HEK293 (cell line): ENCODE measurements around the gene SLC16A10.

Experiments used
- CTCF ChIA-PET: fragments of 350-600 bp; formaldehyde crosslinking; extraction: SDS; loops from one replicate; lab custom pipeline; 2021; ENCODE audit warnings: antibody characterized with exemption; lab: Yijun Ruan, JAX
- POLR2A ChIA-PET: fragments of 300-600 bp; formaldehyde crosslinking; extraction: SDS; loops from one replicate; lab custom pipeline; 2020; ENCODE audit warnings: antibody characterized with exemption, inconsistent platforms; lab: Yijun Ruan, JAX
- H3K27ac ChIP-seq: fragments of 200-500 bp; sonication (Bioruptor generic); 2 replicates; pipeline ENCODE4 v1.5.1; 2014; ENCODE audit warnings: low read depth, low read length, control low read depth, inconsistent platforms; ENCODE audit errors: extremely low read depth
- H3K36me3 ChIP-seq, 2 experiments: fragments of 200-500 bp in 1 of 2; sonication (Bioruptor generic) in 1 of 2; 1 replicate in 1 of 2; 2 replicates in 1 of 2; pipeline ENCODE4 v1.5.1; 2014 to 2017; ENCODE audit warnings: inconsistent platforms in 2 of 2, low read length in 2 of 2; ENCODE audit not compliant: control insufficient read depth in 2 of 2, insufficient read depth in 1 of 2
- H3K4me1 ChIP-seq: fragments of 200-500 bp; sonication (Bioruptor generic); 2 replicates; pipeline ENCODE4 v1.5.1; 2014; ENCODE audit warnings: mild to moderate bottlenecking, low read length, inconsistent platforms; ENCODE audit not compliant: control insufficient read depth, insufficient read depth
- H3K4me3 ChIP-seq: 2 replicates; pipeline ENCODE4 v1.5.1; 2011; ENCODE audit warnings: low read depth, mild to moderate bottlenecking, control low read depth, low read length, moderate library complexity
- H3K9me3 ChIP-seq: fragments of 200-500 bp; sonication (Bioruptor generic); 2 replicates; pipeline ENCODE4 v1.5.1; 2014; ENCODE audit warnings: low read depth, low read length, inconsistent platforms; ENCODE audit not compliant: control insufficient read depth, insufficient read depth
- BCL6B ChIP-seq: fragments of 450-650 bp; formaldehyde crosslinking; IDR thresholded peaks from 2 replicates; pipeline ENCODE4 v1.5.1; 2017; ENCODE audit warnings: missing biosample characterization, missing genetic modification characterization
- KLF9 ChIP-seq: fragments of 450-650 bp; formaldehyde crosslinking; IDR thresholded peaks from 2 replicates; pipeline ENCODE4 v1.5.1; 2016; ENCODE audit warnings: missing biosample characterization, missing genetic modification characterization, low read depth
- MEIS1 ChIP-seq: sonication (generic); formaldehyde crosslinking; IDR thresholded peaks from 2 replicates; pipeline ENCODE4 v1.8.1; 2022; ENCODE audit warnings: missing genetic modification reagents, mild to moderate bottlenecking, borderline replicate concordance
- SETDB1 ChIP-seq: IDR thresholded peaks from one replicate; pipeline ENCODE4 v1.6.1; 2017; ENCODE audit warnings: mild to moderate bottlenecking, low read length, moderate library complexity, mixed read lengths; ENCODE audit not compliant: insufficient read length
- SP7 ChIP-seq: fragments of 450-650 bp; formaldehyde crosslinking; IDR thresholded peaks from 2 replicates; pipeline ENCODE4 v1.5.1; 2016; ENCODE audit warnings: missing biosample characterization, missing genetic modification characterization
- ZBTB1 ChIP-seq: fragments of 450-650 bp; formaldehyde crosslinking; IDR thresholded peaks from 2 replicates; pipeline ENCODE4 v1.5.1; 2016; ENCODE audit warnings: missing biosample characterization, missing genetic modification characterization
- ZBTB48 ChIP-seq: fragments of 450-650 bp; formaldehyde crosslinking; IDR thresholded peaks from 2 replicates; pipeline ENCODE4 v1.5.1; 2016; ENCODE audit warnings: missing biosample characterization, missing genetic modification characterization
- ZBTB7A ChIP-seq: fragments of 450-650 bp; formaldehyde crosslinking; IDR thresholded peaks from 2 replicates; pipeline ENCODE4 v1.5.1; 2016; ENCODE audit warnings: low read depth, missing biosample characterization, missing genetic modification characterization
- ZNF132 ChIP-seq: fragments of 450-650 bp; formaldehyde crosslinking; IDR thresholded peaks from 2 replicates; pipeline ENCODE4 v1.5.1; 2017; ENCODE audit warnings: missing biosample characterization, missing genetic modification characterization, borderline replicate concordance
- ZNF146 ChIP-seq: fragments of 450-650 bp; formaldehyde crosslinking; IDR thresholded peaks from 2 replicates; pipeline ENCODE4 v1.5.1; 2016; ENCODE audit warnings: missing biosample characterization, missing genetic modification characterization
- ZNF214 ChIP-seq: fragments of 450-650 bp; formaldehyde crosslinking; IDR thresholded peaks from 2 replicates; pipeline ENCODE4 v1.5.1; 2017; ENCODE audit warnings: missing biosample characterization, mild to moderate bottlenecking, missing genetic modification characterization, borderline replicate concordance
- ZNF26 ChIP-seq: fragments of 450-650 bp; formaldehyde crosslinking; IDR thresholded peaks from 2 replicates; pipeline ENCODE4 v1.5.1; 2016; ENCODE audit warnings: missing biosample characterization, missing genetic modification characterization
- ZNF302 ChIP-seq: fragments of 450-650 bp; formaldehyde crosslinking; IDR thresholded peaks from 2 replicates; pipeline ENCODE4 v1.5.1; 2016; ENCODE audit warnings: missing biosample characterization, missing genetic modification characterization, low read depth
- ZNF518A ChIP-seq: fragments of 450-650 bp; formaldehyde crosslinking; conservative IDR thresholded peaks from 2 replicates; pipeline ENCODE4 v1.5.1; 2016; ENCODE audit warnings: low read depth, missing biosample characterization, missing genetic modification characterization
- ZNF548 ChIP-seq: fragments of 450-650 bp; formaldehyde crosslinking; IDR thresholded peaks from 2 replicates; pipeline ENCODE4 v1.5.1; 2016; ENCODE audit warnings: missing biosample characterization, missing genetic modification characterization
- ZNF623 ChIP-seq: fragments of 450-650 bp; formaldehyde crosslinking; IDR thresholded peaks from 2 replicates; pipeline ENCODE4 v1.5.1; 2016; ENCODE audit warnings: missing biosample characterization, missing genetic modification characterization
- ZNF843 ChIP-seq: fragments of 450-650 bp; formaldehyde crosslinking; IDR thresholded peaks from 2 replicates; pipeline ENCODE4 v1.5.1; 2016; ENCODE audit warnings: missing biosample characterization, missing genetic modification characterization
- TF ChIP-seq, protein P1 (sequence below): fragments of 450-650 bp; formaldehyde crosslinking; IDR thresholded peaks from 2 replicates; pipeline ENCODE4 v1.5.1; 2016; ENCODE audit warnings: missing biosample characterization, missing genetic modification characterization
- TF ChIP-seq, protein P2 (sequence below): fragments of 450-650 bp; formaldehyde crosslinking; IDR thresholded peaks from 2 replicates; pipeline ENCODE4 v1.5.1; 2016; ENCODE audit warnings: missing biosample characterization, missing genetic modification characterization
- TF ChIP-seq, protein P3 (sequence below): fragments of 450-650 bp; formaldehyde crosslinking; IDR thresholded peaks from 2 replicates; pipeline ENCODE4 v1.5.1; 2016; ENCODE audit warnings: missing biosample characterization, missing genetic modification characterization

The SLC16A10 gene

GRCh38 chr6:111267764-111268333, 180.5 kb downstream of the SLC16A10 start (continued):
- no peak for TF ChIP-seq ZNF518A (tag by site-specific recombination)
- TF ChIP-seq KLF9 (tag by site-specific recombination): no peak
- TF ChIP-seq BCL6B (tag by site-specific recombination): no peak
- no peak for TF ChIP-seq ZNF214 (tag by site-specific recombination)
- no peak for TF ChIP-seq ZNF548 (tag by site-specific recombination)

- H3K36me3 ChIP-seq: peaks cover 31 to 75% of the 10 kb centered on the region in 2 experiments
- POLR2A ChIA-PET: no interaction called here
- H3K9me3 ChIP-seq: no peaks in the 10 kb centered on the region
- H3K27ac ChIP-seq: no peak overlapping the region
- no peak for TF ChIP-seq ZNF302 (tag by site-specific recombination)
- no peak for TF ChIP-seq ZNF843 (tag by site-specific recombination)
- TF ChIP-seq, protein P1, sequence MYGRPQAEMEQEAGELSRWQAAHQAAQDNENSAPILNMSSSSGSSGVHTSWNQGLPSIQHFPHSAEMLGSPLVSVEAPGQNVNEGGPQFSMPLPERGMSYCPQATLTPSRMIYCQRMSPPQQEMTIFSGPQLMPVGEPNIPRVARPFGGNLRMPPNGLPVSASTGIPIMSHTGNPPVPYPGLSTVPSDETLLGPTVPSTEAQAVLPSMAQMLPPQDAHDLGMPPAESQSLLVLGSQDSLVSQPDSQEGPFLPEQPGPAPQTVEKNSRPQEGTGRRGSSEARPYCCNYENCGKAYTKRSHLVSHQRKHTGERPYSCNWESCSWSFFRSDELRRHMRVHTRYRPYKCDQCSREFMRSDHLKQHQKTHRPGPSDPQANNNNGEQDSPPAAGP (tag by site-specific recombination): no peak
- no peak for TF ChIP-seq ZBTB7A
- TF ChIP-seq SETDB1: no peak
- no peak for TF ChIP-seq ZBTB48 (tag by site-specific recombination)
- CTCF ChIA-PET: no interaction called here
- H3K4me1 ChIP-seq: no peaks in the 10 kb centered on the region
- no peak overlapping the region for H3K4me3 ChIP-seq
Measured at GRCh38 chr6:111269401-111269970, 182.2 kb downstream of the SLC16A10 start.

DNA sequence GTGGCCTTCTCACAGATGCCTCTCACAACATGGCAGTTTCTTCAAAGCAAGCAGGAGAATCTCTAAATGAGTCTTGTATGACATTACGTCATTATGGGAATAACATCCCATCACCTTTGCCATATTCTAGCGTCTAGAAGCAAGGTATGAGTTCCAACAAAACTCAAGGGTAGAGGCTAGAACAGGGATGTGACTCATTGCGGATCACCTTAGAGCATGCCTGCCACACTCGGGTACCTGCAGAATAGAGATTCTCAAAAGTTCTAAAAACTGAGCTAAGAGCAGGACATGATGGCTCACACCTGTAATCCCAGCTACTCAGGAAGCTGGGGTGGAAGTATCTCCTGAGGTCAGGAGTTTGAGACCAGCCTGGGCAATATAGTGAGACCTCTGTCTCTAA, 182.8 kb downstream of the SLC16A10 start:
- Histone ChIP-seq H3K4me1 (no peaks in the 10 kb centered on the region), H3K36me3 (peaks cover 38 to 78% of the 10 kb centered on the region in 2 experiments), H3K27ac (no peak overlapping the region), H3K9me3 (no peaks in the 10 kb centered on the region), H3K4me3 (no peak overlapping the region)
- CTCF ChIA-PET: no interaction called here
- POLR2A ChIA-PET: no interaction called here
- no peak for TF ChIP-seq ZNF146 (tag by site-specific recombination)
- no peak for TF ChIP-seq SP7 (tag by site-specific recombination)
- no peak for TF ChIP-seq ZNF302 (tag by site-specific recombination)
- TF ChIP-seq ZNF26 (tag by site-specific recombination): no peak
- no peak for TF ChIP-seq MEIS1 (CRISPR knock-in tag)
- TF ChIP-seq, protein P2, sequence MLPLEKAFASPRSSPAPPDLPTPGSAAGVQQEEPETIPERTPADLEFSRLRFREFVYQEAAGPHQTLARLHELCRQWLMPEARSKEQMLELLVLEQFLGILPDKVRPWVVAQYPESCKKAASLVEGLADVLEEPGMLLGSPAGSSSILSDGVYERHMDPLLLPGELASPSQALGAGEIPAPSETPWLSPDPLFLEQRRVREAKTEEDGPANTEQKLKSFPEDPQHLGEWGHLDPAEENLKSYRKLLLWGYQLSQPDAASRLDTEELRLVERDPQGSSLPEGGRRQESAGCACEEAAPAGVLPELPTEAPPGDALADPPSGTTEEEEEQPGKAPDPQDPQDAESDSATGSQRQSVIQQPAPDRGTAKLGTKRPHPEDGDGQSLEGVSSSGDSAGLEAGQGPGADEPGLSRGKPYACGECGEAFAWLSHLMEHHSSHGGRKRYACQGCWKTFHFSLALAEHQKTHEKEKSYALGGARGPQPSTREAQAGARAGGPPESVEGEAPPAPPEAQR: no peak
- TF ChIP-seq, protein P3, sequence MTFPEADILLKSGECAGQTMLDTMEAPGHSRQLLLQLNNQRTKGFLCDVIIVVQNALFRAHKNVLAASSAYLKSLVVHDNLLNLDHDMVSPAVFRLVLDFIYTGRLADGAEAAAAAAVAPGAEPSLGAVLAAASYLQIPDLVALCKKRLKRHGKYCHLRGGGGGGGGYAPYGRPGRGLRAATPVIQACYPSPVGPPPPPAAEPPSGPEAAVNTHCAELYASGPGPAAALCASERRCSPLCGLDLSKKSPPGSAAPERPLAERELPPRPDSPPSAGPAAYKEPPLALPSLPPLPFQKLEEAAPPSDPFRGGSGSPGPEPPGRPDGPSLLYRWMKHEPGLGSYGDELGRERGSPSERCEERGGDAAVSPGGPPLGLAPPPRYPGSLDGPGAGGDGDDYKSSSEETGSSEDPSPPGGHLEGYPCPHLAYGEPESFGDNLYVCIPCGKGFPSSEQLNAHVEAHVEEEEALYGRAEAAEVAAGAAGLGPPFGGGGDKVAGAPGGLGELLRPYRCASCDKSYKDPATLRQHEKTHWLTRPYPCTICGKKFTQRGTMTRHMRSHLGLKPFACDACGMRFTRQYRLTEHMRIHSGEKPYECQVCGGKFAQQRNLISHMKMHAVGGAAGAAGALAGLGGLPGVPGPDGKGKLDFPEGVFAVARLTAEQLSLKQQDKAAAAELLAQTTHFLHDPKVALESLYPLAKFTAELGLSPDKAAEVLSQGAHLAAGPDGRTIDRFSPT (tag by site-specific recombination): no peak
- no peak for TF ChIP-seq ZNF132 (tag by site-specific recombination)
- TF ChIP-seq ZBTB1 (tag by site-specific recombination): no peak
- TF ChIP-seq ZNF623 (tag by site-specific recombination): no peak
